ENCODE results near the gene PACRG. TPM values are rescaled to one million over a fixed set of nuclear protein-coding genes. Genes with fewer than 3 reads are reported as not detected.

The PACRG gene
- total RNA-seq, 4 donors from 2014 or later, result 0.29 to 1.6 (median 0.61) TPM

- Histone ChIP-seq H3K36me3 (no peaks in the 10 kb centered on the region), H3K27me3 (no peaks in the 10 kb centered on the region), H3K27ac (no peak overlapping the region), H3K4me3 (no peak overlapping the region), H3K9me3 (no peaks in the 10 kb centered on the region), H3K4me1 (peaks cover 14 to 21% of the 10 kb centered on the region in 2 donors)
- no peak for DNase-seq
- in situ Hi-C loops (cut with MboI; ENCODE audit: low sequenced_read_pairs in 4 of 4), result no loop called here
- ATAC-seq, result no peak
- intact Hi-C loops (cut with DNase I; ENCODE audit: low total_unique reads), result no loop called here
- TF ChIP-seq CTCF (IDR thresholded peaks at IDR 0.05 in 4 of 5, conservative IDR thresholded peaks at IDR 0.05 in 1 of 5) (no peak), POLR2A (IDR thresholded peaks at IDR 0.05) (no peak)
Observed at GRCh38 chr6:162711376-162711775, 16.4 kb upstream of the PACRG start.

DNA sequence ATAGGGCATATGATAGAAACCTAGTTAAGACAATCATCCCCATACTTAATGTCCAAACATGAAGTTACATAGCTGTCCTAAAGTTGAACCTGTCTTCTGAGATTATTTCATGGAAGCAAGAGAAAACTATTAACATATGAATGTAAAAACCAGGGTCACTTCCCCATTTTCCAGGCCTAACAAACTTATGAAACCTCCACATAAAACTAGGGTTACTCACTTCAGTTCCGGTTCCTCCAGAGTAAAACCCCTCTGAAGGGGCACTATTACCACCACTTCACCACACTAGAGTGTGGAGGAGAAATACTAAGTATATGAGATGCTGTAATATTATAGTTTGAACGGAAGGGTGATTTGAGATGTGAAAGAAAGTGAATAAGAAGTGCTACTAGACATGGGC is 15.1 kb upstream of the PACRG start:
- ATAC-seq, result no peak
- in situ Hi-C loops (cut with MboI; ENCODE audit: low sequenced_read_pairs in 4 of 4), result no loop called here

DNA sequence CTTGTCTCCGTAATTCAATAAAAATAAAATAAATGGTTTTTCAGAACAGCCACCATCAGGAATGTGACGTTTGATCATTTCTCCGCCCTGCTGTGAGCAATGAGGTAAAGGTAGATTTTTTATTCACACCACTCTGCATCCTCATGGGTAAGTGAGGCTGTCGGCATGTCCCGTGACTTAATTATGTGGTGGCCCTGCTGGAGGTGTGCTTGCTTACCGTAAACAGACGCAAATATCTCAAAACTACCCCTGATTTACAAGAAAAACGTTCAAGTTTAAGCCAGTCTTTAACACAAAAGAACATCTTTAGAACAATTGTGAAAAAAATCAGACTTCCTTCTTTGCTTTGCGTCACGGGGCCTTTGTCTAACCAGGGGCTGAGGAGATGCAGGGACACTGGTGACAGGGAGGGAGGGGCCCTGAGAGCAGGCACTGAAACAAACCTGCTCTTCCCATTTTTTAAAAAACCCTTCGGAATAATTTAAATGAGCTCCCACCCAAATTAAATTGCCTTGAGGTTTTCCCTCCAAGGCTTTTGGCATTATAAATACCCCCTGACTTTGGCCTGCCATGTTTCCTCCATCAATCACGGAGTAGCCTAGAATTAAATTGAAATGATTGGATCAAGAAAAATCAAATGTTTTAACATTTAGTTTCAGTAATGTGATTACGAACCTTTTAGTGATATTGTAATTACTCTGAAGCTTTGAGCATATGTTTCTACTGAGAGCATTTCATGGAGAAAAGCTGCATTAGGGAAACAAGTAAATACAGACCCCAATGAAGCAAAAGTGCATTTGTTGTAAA is 13.6 kb upstream of the PACRG start:
- H3K27ac ChIP-seq, result no peak overlapping the region
- H3K27me3 ChIP-seq, result no peaks in the 10 kb centered on the region
- intact Hi-C loops (cut with DNase I; ENCODE audit: low total_unique reads), result no loop called here
- H3K4me3 ChIP-seq, result no peak overlapping the region
- ATAC-seq (no peak), DNase-seq (no peak)
- no peak for TF ChIP-seq CTCF (IDR thresholded peaks at IDR 0.05 in 4 of 5, conservative IDR thresholded peaks at IDR 0.05 in 1 of 5)
- in situ Hi-C loops (cut with MboI; ENCODE audit: low sequenced_read_pairs in 4 of 4), result no loop called here
- no peaks in the 10 kb centered on the region for H3K9me3 ChIP-seq
- H3K4me1 ChIP-seq, result peaks cover 9 to 13% of the 10 kb centered on the region in 2 donors
- no peaks in the 10 kb centered on the region for H3K36me3 ChIP-seq

More for the DNA sequence above, 15.1 kb upstream of the PACRG start:
- intact Hi-C loops (cut with DNase I; ENCODE audit: low total_unique reads), result no loop called here
- Histone ChIP-seq H3K4me3 (no peak overlapping the region), H3K9me3 (no peaks in the 10 kb centered on the region), H3K27ac (no peak overlapping the region), H3K4me1 (peaks cover 9 to 13% of the 10 kb centered on the region in 2 donors), H3K36me3 (no peaks in the 10 kb centered on the region), H3K27me3 (no peaks in the 10 kb centered on the region)
- TF ChIP-seq POLR2A (IDR thresholded peaks at IDR 0.05), result no peak
- TF ChIP-seq CTCF (IDR thresholded peaks at IDR 0.05 in 4 of 5, conservative IDR thresholded peaks at IDR 0.05 in 1 of 5), result no peak
- DNase-seq, result no peak

DNA sequence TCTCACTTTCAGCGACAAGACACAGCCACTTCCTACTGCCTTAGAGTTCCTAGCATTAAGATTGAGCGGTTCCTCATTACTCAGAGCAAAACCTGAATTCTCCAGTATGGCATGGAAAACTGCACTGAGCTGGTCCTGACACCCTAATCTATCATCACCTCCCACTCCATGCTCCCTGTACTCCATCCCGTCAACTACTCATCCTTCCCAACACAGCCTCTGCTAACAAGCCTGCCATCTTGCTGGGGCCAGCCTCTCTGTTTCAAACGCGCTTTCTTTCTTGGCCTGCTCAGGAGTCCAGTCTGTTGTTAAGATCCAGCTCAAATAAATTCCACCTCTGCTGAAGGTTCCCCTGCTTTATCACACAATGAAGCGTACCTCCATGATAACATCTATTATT is 12.2 kb upstream of the PACRG start:
- intact Hi-C loops (cut with DNase I; ENCODE audit: low total_unique reads), result no loop called here

More for the DNA sequence above, 12.2 kb upstream of the PACRG start:
- H3K4me1 ChIP-seq, result peaks cover 6 to 13% of the 10 kb centered on the region in 2 donors
- ATAC-seq, result no peak
- no peak overlapping the region for H3K27ac ChIP-seq
- no peaks in the 10 kb centered on the region for H3K27me3 ChIP-seq
- TF ChIP-seq CTCF (IDR thresholded peaks at IDR 0.05 in 4 of 5, conservative IDR thresholded peaks at IDR 0.05 in 1 of 5) (no peak), POLR2A (IDR thresholded peaks at IDR 0.05) (no peak)
- no peak overlapping the region for H3K4me3 ChIP-seq
- no peak for DNase-seq
- H3K36me3 ChIP-seq, result no peaks in the 10 kb centered on the region
- H3K9me3 ChIP-seq, result no peaks in the 10 kb centered on the region
- in situ Hi-C loops (cut with MboI; ENCODE audit: low sequenced_read_pairs in 4 of 4), result no loop called here

Measured in gastrocnemius medialis (tissue), 4 donors.